Thyroid gland (tissue), 4 donors: ENCODE measurements around the gene USP38. TPM values are rescaled to one million over a fixed set of nuclear protein-coding genes. Genes with fewer than 3 reads are reported as not detected.
"Not testable (repeated sequence)": the region's sequence is repeated elsewhere in the genome, so short reads cannot be mapped to it uniquely, and the experiment has no call there.

Experiments used
- DNase-seq, 2 donors: peaks; one replicate each; pipeline ENCODE4 v3.0.0-alpha.2; 2019
- H3K27ac ChIP-seq, 3 donors: fragments of 200-600 bp; sonication (generic); 1 replicate in 2 of 3; 2 replicates in 1 of 3; pipeline ENCODE4 v1.5.1; 2016 to 2019; ENCODE audit warnings: mild to moderate bottlenecking in 1 of 3, moderate library complexity in 1 of 3
- H3K27me3 ChIP-seq: fragments of 200-600 bp; sonication (generic); one replicate; pipeline ENCODE4 v1.5.1; 2019
- H3K36me3 ChIP-seq, 2 donors: fragments of 200-600 bp; sonication (generic); one replicate each; pipeline ENCODE4 v1.5.1; 2016 to 2019
- H3K4me1 ChIP-seq, 2 donors: fragments of 200-600 bp; sonication (generic); one replicate each; pipeline ENCODE4 v1.5.1; 2017 to 2019
- H3K4me3 ChIP-seq, 3 donors: fragments of 200-600 bp; sonication (generic); replicated peaks in 1 of 3; 1 replicate in 2 of 3; 2 replicates in 1 of 3; pipeline ENCODE4 v1.5.1; 2016; ENCODE audit warnings: mild to moderate bottlenecking in 1 of 3
- H3K9me3 ChIP-seq: fragments of 200-600 bp; sonication (generic); one replicate; pipeline ENCODE4 v1.5.1; 2017
- CTCF ChIP-seq, 6 experiments: fragments of 200-600 bp in 3 of 6; fragments of 450-650 bp in 3 of 6; sonication (generic) in 3 of 6; IDR thresholded peaks; one replicate each; pipeline ENCODE4 v1.5.1; 2016 to 2019; ENCODE audit warnings: antibody characterized with exemption in 6 of 6, mild to moderate bottlenecking in 2 of 6, inconsistent platforms in 1 of 6, moderate library complexity in 1 of 6
- POLR2A ChIP-seq, 2 donors: fragments of 450-650 bp; IDR thresholded peaks; one replicate each; pipeline ENCODE4 v1.6.1; 2017; ENCODE audit warnings: antibody characterized with exemption in 2 of 2, mild to moderate bottlenecking in 2 of 2, moderate library complexity in 1 of 2
- WGBS, 2 donors: methylation state at CpG; one replicate each; pipeline ENCODE4 v1.1.5; 2017; 5-methylcytosine and 5-hydroxymethylcytosine counted together
- intact Hi-C: fragments of 100-400 bp; cut with DNase I; formaldehyde crosslinking; loops from one replicate; pipeline ENCODE4 v1.15.1; 2023
- total RNA-seq, 4 donors: library from RNA; depleted of rRNA; stranded (reverse); fragments of >200 nt; gene quantifications; one replicate each; pipeline ENCODE4 v1.2.3, GENCODE V29; 2016

Gene USP38
- total RNA-seq, 4 donors from 2014 or later, result 21.8 to 39.8 (median 29.9) TPM

GRCh38 chr4:143156853-143157252, 27.9 kb upstream of the USP38 start:
- DNase-seq, result no peak
- WGBS, 2 donors, result 98% methylated on average over 2 of the region's 2 CpGs
- intact Hi-C loops, result no loop called here
- H3K27me3 ChIP-seq, result no peaks in the 10 kb centered on the region
- H3K36me3 ChIP-seq, result no peaks in the 10 kb centered on the region
- H3K27ac ChIP-seq, result no peak overlapping the region
- no peak overlapping the region for H3K4me3 ChIP-seq
- H3K4me1 ChIP-seq, result no peaks in the 10 kb centered on the region
- H3K9me3 ChIP-seq, result no peaks in the 10 kb centered on the region
- TF ChIP-seq POLR2A (IDR thresholded peaks at IDR 0.05) (no peak), CTCF (IDR thresholded peaks at IDR 0.05) (no peak)

- DNase-seq, result no peak
- intact Hi-C loops, result no loop called here
- H3K4me1 ChIP-seq, result no peaks in the 10 kb centered on the region
- H3K4me3 ChIP-seq, result no peak overlapping the region
- no peaks in the 10 kb centered on the region for H3K9me3 ChIP-seq
- H3K36me3 ChIP-seq, result no peaks in the 10 kb centered on the region
- no peaks in the 10 kb centered on the region for H3K27me3 ChIP-seq
- H3K27ac ChIP-seq, result no peak overlapping the region
- no peak for TF ChIP-seq CTCF (IDR thresholded peaks at IDR 0.05)
- no peak for TF ChIP-seq POLR2A (IDR thresholded peaks at IDR 0.05)
Observed at GRCh38 chr4:143163614-143164013, 21.1 kb upstream of the USP38 start.

GRCh38 chr4:143166722-143167121, 18.0 kb upstream of the USP38 start:
- H3K36me3 ChIP-seq, H3K4me3 ChIP-seq, intact Hi-C loops, H3K27me3 ChIP-seq, H3K27ac ChIP-seq, H3K4me1 ChIP-seq, DNase-seq, H3K9me3 ChIP-seq: not testable (repeated sequence)
- 90 to 94% methylated on average over 2 to 9 of the region's 11 CpGs for WGBS, 2 donors

GRCh38 chr4:143178923-143179322, 5.8 kb upstream of the USP38 start:
- no peaks in the 10 kb centered on the region for H3K9me3 ChIP-seq
- intact Hi-C loops, result no loop called here
- no peaks in the 10 kb centered on the region for H3K36me3 ChIP-seq
- peaks cover 4 to 6% of the 10 kb centered on the region in 2 donors for H3K4me1 ChIP-seq
- H3K4me3 ChIP-seq, result no peak overlapping the region
- H3K27ac ChIP-seq, result no peak overlapping the region
- TF ChIP-seq POLR2A (IDR thresholded peaks at IDR 0.05) (no peak), CTCF (IDR thresholded peaks at IDR 0.05) (no peak)
- no peaks in the 10 kb centered on the region for H3K27me3 ChIP-seq
- no peak for DNase-seq
- WGBS, 2 donors, result 71 to 77% methylated on average over 3 of the region's 3 CpGs

GRCh38 chr4:143183513-143184216, 1.1 kb upstream of the USP38 start:
- H3K4me1 ChIP-seq, result peaks cover 18 to 19% of the 10 kb centered on the region in 2 donors
- TF ChIP-seq POLR2A (IDR thresholded peaks at IDR 0.05) (no peak), CTCF (IDR thresholded peaks at IDR 0.05) (no peak)
- H3K9me3 ChIP-seq, result no peaks in the 10 kb centered on the region
- 61 to 63% methylated on average over 9 of the region's 9 CpGs for WGBS, 2 donors
- H3K4me3 ChIP-seq, result peak overlapping the region in 2 of 3 donors; percentile 71 to 85
- no peaks in the 10 kb centered on the region for H3K27me3 ChIP-seq
- no peaks in the 10 kb centered on the region for H3K36me3 ChIP-seq
- H3K27ac ChIP-seq, result peak overlapping the region; percentile 88 to 96 (median 93)
- no peak for DNase-seq
- intact Hi-C loops, result loop anchor here (10.0 kb wide), 1 partner anchor 151 kb away; the partner anchor contains the start of gene GAB1
